PFSK-1 (cell line): Measurements from ENCODE around the gene LMOD2.

Experiments used
- FOXP2 ChIP-seq: optimal IDR thresholded peaks from 2 replicates; pipeline ENCODE3; 2011; ENCODE audit warnings: borderline replicate concordance, control low read depth, inconsistent platforms; ENCODE audit not compliant: insufficient read depth; ENCODE audit errors: extremely low read length, extremely low read depth
- POLR2AphosphoS5 ChIP-seq: IDR thresholded peaks from 2 replicates; pipeline ENCODE4 v1.6.1; 2012; ENCODE audit warnings: low read depth, mild to moderate bottlenecking, control low read depth, low read length, moderate library complexity
- SIN3A ChIP-seq: IDR thresholded peaks from 2 replicates; pipeline ENCODE4 v1.6.1; 2012; ENCODE audit warnings: mild to moderate bottlenecking, low read length, moderate library complexity, borderline replicate concordance; ENCODE audit not compliant: insufficient read depth
- TAF1 ChIP-seq: IDR thresholded peaks from 2 replicates; pipeline ENCODE4 v1.6.1; 2012; ENCODE audit warnings: low read length, control low read depth, borderline replicate concordance; ENCODE audit not compliant: insufficient read depth
- TF ChIP-seq, protein P1 (sequence below), 2 experiments: IDR thresholded peaks; 2 replicates each; pipeline versions ENCODE4 v1.6.1 to v1.8.0; 2011 to 2012; ENCODE audit warnings: low read depth in 2 of 2, low read length in 2 of 2, control low read depth in 1 of 2, inconsistent platforms in 1 of 2, mild to moderate bottlenecking in 1 of 2, moderate library complexity in 1 of 2; ENCODE audit not compliant: insufficient read depth in 1 of 2

The LMOD2 gene

DNA sequence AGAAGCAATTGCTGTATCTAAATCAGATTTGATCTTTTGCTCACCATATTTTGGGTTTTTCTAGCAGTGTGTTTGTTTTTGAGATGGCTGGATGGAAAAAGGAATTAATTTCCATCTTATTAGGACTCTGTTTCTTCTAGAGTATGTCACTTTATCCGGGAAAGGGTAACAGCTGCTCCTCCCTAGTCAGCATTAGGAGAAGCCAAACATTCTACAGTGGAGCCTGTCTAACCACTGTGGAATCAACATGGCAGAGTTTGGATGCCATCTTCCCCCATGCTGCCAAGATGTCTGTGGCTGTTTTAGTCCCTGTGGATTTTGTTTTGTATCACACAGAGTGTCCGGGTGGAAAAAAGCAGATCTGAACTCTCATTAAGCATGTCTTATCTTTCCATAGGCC lies 16.0 kb upstream of the LMOD2 start:
- TF ChIP-seq FOXP2: no peak
- no peak for TF ChIP-seq SIN3A
- TF ChIP-seq POLR2AphosphoS5: no peak
- TF ChIP-seq, protein P1, sequence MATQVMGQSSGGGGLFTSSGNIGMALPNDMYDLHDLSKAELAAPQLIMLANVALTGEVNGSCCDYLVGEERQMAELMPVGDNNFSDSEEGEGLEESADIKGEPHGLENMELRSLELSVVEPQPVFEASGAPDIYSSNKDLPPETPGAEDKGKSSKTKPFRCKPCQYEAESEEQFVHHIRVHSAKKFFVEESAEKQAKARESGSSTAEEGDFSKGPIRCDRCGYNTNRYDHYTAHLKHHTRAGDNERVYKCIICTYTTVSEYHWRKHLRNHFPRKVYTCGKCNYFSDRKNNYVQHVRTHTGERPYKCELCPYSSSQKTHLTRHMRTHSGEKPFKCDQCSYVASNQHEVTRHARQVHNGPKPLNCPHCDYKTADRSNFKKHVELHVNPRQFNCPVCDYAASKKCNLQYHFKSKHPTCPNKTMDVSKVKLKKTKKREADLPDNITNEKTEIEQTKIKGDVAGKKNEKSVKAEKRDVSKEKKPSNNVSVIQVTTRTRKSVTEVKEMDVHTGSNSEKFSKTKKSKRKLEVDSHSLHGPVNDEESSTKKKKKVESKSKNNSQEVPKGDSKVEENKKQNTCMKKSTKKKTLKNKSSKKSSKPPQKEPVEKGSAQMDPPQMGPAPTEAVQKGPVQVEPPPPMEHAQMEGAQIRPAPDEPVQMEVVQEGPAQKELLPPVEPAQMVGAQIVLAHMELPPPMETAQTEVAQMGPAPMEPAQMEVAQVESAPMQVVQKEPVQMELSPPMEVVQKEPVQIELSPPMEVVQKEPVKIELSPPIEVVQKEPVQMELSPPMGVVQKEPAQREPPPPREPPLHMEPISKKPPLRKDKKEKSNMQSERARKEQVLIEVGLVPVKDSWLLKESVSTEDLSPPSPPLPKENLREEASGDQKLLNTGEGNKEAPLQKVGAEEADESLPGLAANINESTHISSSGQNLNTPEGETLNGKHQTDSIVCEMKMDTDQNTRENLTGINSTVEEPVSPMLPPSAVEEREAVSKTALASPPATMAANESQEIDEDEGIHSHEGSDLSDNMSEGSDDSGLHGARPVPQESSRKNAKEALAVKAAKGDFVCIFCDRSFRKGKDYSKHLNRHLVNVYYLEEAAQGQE (IDR thresholded peaks at IDR 0.05; ENCODE audit: insufficient read depth in 1 of 2, low read depth in 2 of 2, low read length in 2 of 2): no peak
- no peak for TF ChIP-seq TAF1

DNA sequence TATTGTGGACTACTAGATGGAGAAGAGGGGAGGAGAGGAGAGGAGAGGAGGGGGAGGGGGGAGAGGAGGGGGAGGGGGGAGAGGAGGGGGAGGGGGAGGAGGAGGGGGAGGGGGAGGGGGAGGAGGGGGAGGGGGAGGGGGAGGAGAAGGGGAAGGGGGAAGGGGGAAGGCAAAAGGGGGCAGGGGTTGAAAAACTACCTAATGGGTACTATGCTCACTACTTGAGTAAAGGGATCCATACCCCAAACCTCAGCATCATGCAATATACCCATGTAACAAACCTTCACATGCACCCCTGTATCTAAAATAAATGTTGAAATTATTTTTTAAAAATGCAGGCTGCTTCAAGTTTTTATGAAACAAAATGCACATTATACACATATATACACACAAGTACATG lies 15.1 kb upstream of the LMOD2 start:
- TF ChIP-seq FOXP2 (no peak), TAF1 (no peak), POLR2AphosphoS5 (no peak), SIN3A (no peak)
- TF ChIP-seq, protein P1 (IDR thresholded peaks at IDR 0.05; ENCODE audit: insufficient read depth in 1 of 2, low read depth in 2 of 2, low read length in 2 of 2): no peak

DNA sequence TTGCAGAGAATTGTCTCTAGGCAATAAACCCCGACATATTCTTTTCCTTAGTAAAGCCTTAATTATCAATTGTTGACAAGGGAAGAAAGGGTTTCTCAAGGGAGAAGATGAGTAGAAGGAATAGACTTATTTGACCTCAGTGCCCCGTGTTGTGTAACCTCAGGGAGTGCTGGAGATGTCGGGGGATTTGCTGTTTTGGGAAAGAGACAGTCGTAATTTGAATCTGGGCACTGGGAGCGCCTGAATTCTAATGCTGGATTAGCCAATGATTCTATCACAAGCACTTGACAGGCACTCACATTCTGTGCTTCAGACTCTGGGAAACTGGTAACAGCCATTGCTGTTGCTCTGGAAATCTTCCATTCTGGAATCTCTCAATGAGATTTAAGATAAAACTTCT lies 13.8 kb upstream of the LMOD2 start:
- TF ChIP-seq TAF1 (no peak), POLR2AphosphoS5 (no peak), SIN3A (no peak), FOXP2 (no peak)
- TF ChIP-seq, protein P1 (IDR thresholded peaks at IDR 0.05; ENCODE audit: insufficient read depth in 1 of 2, low read depth in 2 of 2, low read length in 2 of 2): no peak

DNA sequence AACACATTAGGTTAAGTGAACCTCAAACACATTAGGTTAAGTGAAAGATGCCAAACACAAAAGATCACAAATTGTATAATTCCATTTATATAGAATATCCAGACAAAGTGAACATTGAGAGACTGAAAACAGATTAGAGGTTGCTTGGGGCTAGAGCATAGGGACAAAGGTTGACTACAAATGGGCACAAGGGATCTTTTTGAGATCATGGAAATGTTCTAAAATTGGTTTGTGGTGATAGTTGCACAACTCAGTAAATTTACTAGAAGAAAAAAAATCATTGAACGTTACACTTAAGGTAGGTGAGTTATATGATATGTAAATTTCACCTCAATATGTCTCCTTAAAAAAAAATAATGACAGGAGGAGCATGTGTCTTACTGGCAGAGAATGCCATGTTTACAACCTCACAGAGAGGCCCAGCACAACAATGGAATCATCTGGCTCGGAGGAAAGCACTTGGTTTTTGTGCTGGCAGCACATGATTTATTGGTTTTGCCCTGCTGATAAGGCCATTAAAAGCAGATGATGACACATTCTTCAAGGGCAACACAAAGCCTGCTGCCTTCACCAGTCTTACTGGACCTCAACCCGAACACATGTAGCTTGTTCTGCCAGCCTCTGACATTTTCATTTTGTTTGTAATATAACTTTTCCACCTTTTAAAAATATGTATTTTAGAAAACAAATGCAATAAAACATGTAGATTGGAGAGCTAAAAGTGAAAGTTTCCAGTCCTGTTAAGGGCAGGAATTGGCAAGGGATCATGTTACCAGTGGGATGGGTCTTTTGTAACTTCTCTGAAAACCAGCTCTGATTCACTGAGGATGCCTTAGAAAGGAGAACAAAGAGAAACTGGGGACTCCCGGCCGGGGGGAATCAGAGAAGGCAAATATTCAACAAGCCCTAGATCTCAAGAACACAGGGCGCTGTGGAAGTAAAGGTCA lies 11.9 kb upstream of the LMOD2 start:
- TF ChIP-seq POLR2AphosphoS5: no peak
- TF ChIP-seq SIN3A: no peak
- no peak for TF ChIP-seq FOXP2
- no peak for TF ChIP-seq TAF1
- TF ChIP-seq, protein P1 (IDR thresholded peaks at IDR 0.05; ENCODE audit: insufficient read depth in 1 of 2, low read depth in 2 of 2, low read length in 2 of 2): no peak
